KBM-7 (cell line): Measurements from ENCODE around the gene PRKCE.
"Not testable (repeated sequence)": the region's sequence is repeated elsewhere in the genome, so short reads cannot be mapped to it uniquely, and the experiment has no call there.

Experiments
- DNase-seq: peaks from one replicate; pipeline ENCODE4 v3.0.0-alpha.2; 2015
- in situ Hi-C: fragments of 300-500 bp; cut with MboI; formaldehyde crosslinking; loops from 2 replicates; pipeline ENCODE4 v1.14.3; 2020; ENCODE audit warnings: low sequenced_read_pairs, low pct_unique_long_range_greater_than_20kb, mixed read lengths

Gene PRKCE

DNA sequence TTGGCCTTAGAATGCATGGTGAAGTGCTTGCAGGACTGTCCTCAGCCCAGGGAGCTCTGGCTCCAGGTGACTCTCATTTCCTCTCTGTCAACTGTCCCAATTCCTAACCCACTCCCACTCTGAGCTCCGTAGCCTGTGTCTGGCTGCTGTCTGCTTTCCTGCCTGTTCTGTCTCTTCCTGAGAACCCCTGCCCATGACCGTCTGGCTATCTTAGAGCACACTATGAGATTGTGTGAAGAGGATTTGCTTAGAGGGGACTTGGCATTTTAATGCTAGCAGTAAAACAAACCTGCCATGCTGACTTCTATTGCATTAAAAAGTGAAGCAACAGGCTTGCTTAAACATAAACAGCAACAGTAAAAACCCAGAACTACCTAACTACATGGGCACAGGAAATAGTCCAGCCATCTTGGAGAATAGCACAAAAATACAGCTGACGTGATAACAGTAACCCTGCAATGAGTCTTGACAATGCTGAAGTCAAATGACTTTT is 234.7 kb downstream of the PRKCE start:
- no peak for DNase-seq
- in situ Hi-C loops, result no loop called here

DNA sequence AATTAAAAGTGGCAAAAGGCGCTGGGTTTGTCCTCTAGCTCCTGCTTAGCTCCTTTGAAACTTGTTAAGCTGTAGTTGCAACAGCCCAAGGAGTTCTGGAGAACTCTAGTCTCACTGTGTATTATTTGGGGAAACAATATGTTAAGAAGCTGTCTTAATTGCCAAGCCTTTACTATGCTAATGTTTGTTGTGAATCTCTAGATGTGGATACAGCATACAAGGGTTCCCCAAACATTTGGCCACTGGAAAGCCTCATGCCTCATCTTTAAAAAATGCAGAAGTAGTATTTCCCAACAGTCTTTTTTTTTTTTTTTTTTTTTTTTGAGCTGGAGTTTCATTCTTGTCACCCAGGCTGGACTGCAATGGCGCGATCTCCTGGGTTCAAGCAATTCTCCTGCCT is 236.7 kb downstream of the PRKCE start:
- in situ Hi-C loops, result no loop called here
- peak; percentile 68 for DNase-seq

DNA sequence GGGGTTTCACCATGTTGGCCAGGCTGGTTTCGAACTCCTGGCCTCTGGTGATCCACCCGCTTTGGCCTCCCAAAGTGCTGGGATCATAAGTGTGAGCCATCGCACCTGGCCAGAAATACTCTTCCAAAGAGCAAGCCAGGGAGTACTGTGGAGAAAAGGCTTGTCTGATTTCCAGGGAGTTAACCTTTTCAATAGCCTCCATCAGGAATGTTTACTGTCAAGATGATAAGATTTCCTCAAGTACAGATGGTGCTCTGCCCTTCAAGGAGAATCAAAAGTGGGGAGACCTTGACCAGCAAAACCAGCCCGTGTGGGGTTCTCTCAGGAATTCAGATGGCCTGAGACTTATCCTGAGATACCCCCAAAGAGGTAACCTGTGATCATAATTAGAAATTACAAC is 237.2 kb downstream of the PRKCE start:
- in situ Hi-C loops, result no loop called here
- no peak for DNase-seq

DNA sequence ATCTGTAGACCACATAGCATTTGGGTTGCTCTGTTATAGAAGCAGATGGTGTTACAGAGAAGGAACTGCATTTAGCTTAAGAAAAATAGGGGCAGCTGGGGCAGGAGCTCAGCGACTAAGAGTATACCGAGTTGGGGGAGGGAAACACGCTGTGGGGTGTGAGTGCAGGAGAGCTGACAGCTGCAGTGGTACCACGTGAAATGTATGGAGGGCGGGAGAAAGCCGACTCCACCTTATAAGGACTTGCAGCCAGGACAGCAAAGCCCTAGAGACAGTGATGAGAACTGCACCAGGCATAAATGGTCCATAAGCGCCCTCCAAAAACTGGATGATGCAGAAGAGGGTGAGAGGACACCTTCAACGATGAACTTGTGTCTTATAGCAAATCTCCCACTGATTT is 237.6 kb downstream of the PRKCE start:
- DNase-seq, result no peak
- in situ Hi-C loops, result no loop called here

DNA sequence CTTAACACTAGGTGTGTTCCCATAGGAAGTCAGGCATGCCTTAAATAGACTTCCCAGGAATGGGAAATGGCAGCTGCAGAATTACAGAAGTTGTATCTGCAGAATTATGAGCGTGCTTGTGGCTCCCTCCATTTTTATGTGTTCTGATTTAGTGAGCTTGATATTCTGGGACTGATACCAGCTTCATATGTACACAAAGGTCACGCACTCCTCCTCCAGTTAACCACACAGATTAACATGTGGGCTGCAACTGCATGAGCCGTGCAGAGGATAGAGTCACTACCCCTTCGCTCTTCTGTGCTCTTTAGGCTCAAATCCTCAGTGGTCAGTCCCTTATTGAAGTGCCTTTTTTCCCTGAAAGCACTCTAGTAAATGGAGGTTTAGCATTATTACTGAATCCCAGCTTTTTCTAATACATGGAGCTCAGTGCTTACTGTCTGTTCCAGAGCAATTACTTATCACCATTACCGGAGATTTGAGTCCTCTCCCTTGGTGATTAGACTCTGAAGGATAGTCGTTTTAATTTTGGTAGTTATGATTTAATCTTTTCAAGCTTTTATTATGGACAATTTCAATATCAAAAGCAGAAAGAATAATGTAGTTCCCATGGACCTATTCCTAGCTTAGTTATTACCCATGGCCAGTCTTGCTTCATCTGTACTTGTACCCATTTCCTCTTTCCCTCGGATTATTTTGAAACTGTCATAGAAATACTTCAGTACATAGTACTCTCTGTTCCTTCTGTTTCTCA is 238.3 kb downstream of the PRKCE start:
- in situ Hi-C loops, result no loop called here
- no peak for DNase-seq

DNA sequence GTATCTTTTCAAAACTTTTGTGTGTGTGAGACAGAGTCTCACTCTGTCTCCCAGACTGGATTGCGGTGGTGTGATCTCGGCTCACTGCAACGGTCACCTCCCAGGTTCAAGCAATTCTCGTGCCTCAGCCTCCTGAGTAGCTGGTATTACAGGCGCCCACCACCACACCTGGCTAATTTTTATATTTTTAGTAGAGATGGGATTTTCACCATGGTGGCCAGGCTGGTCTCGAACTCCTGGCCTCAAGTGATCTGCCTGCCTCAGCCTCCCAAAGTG is 238.8 kb downstream of the PRKCE start:
- DNase-seq, in situ Hi-C loops: not testable (repeated sequence)

DNA sequence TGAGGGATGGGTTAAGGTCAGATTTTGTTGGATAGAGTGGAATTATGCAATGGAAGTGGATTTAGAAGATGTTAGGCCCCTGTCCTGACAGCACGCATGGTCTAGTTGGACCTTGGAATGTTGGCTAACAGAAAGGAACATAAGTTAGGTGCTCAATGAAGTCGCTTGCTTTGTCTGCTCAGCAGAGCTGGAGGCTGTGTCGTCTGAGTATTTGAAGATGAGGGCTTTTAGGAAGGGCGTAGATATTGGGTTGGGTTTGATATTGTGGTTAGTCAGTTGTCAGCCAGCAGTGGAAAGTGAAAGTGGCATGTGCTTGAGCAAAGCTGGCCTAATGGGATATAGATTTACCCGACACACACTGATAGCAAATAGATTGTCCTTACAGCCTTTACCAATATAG is 239.3 kb downstream of the PRKCE start:
- in situ Hi-C loops, result no loop called here
- peak; percentile 32 for DNase-seq

DNA sequence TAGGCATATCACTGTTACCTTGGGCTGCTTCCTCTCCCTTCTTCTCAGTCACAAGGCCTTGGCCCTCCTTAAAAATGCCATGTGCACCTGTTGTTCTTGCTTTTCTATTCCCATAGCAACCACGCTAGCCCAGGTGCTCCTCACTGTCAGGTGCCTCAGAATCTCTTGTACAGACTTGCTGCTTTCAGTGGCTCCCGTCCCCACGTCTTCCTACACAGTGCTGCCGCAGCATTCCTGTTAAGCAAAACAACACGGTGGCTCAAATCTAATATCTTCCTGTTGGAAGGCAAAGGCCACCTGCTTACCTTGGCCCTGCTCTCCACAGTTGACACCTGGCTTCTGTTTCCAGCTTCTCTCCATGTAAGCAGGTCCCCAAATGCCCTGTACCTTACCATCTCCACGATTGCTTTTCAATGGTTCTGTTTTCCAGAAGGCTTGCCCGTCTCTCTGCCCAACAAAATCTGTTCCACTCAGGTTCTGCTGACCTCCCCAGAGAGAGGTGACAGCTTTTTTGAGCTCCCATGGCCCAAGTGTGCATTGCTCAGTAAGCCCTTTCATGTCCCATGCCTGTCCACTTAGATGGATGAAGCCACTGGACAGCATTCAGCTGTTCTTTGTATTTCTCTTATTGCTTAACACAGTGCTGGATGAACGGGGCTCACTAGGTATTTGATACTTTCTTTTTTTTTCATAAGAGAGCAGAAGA is 240.4 kb downstream of the PRKCE start:
- no peak for DNase-seq

DNA sequence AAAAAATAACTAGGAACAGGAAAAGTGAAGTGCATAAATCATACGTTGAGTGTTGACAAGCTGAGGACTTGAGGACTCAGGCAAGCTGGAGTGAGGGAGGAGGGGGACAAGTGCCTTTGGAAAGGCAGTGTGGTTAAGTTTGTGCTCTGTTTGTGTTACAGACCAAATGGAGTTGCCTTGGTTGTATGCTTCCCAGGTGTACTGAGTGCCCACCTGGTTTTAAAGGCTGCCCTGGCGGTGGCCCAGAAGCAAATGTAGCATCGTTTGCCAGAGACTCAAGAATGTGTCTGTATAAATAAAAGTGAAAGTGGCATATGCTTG is 240.9 kb downstream of the PRKCE start:
- peak; percentile 61 for DNase-seq
- in situ Hi-C loops, result no loop called here

More for the DNA sequence above, 240.4 kb downstream of the PRKCE start:
- in situ Hi-C loops, result no loop called here

DNA sequence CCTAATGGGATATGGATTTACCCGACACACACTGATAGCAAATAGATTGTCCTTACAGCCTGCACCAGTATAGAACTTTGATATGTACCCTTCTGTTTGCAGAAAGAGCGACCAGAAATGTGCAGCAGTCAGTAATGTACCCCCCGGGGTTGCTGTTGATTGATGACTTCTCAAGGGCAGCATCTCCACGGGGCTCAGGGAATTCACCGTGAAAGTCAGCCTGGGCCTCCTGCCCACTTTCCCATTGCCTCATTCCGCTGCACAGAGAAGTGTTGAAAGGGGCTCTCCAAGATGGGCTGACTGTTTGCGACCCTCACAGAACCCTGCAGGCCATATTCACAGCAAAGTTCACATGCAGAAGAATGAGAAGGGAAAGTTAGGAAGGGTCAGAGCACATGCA is 241.3 kb downstream of the PRKCE start:
- in situ Hi-C loops, result no loop called here
- DNase-seq, result no peak

DNA sequence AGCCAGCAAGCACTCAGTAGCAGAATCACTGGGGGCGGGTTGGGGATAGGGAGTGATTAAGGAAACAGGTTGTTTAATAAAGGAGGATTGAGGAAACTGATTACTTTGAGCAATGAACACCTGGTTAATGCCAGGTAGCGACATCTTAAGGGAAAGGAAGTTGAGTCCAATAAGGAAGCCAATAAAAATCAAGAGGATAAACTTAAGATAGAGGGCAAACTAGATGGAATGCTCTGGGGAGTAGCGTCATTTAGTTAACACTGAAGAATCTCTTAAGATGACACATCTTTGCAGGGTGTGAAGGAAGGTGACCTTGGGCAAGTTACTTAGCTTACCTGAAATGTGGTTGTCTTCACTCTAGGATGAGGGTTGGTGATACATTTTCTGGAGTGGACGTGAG is 242.7 kb downstream of the PRKCE start:
- DNase-seq, result no peak
- in situ Hi-C loops, result no loop called here

DNA sequence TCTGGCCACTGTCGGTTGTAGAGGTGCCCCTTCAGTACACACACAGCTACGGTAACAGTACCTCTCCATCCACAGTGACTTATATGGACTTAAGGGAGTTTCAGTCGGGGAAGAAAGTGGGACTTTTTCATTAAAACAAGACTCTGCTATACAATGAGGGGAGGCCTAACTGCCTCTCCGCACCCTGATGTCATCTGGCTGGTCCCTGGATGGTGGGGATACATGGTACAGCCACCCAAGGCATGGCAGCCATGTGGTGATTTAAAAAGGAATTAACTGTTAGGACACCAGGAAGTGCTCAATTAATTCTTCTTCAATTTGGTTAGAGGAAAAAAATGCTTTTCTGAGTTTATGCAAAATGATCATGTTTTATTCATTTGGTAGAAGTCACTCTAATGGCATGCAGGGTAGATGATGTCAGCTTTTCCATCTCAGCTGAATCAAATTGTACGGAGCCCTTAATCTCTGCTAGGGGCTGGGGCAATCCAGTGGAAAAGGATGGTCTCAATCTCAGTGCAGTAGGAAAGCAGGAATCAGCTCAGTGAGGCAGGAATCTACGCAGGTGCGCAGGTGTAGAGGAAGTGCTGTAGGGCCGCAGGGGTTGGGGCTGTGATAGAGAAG is 243.9 kb downstream of the PRKCE start:
- in situ Hi-C loops, result no loop called here
- no peak for DNase-seq

DNA sequence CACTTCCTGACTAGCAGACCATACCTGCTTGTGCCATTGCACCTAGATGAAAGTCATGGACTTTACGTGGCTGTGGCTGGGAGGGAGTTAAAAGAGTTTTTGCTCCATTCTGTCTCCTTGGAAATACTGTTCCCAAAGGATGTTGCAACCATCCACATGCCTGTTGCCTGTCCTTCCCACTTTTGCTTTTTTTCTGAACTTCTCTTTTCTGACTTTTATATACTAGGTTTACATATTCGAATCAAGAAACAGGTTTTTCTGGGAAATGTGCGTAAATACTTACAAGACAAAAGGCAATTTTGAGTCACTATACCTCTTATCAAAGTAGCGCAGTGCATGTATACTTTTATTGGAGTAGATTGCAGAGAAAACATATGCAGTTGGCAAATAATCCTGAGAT is 244.8 kb downstream of the PRKCE start:
- in situ Hi-C loops, result no loop called here
- no peak for DNase-seq

DNA sequence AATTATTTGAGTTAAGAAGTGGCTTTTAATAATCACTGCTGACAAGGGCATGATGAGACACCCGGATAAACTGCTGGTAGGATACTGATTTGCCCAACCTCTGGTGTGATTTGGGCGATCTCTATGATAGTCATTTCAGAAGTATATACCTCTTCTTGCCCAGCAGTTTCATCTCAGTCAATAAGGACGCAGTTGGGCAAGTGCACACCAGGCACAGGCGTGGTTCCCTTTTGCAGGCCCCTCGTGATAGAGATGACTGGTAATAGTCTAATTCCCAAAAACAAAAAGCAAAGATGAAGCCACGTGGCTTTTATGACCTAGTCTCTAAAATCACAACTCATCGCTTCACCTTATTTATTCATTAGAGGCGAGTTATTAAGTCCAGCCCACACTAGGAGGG is 246.4 kb downstream of the PRKCE start:
- in situ Hi-C loops, result no loop called here
- DNase-seq, result no peak

DNA sequence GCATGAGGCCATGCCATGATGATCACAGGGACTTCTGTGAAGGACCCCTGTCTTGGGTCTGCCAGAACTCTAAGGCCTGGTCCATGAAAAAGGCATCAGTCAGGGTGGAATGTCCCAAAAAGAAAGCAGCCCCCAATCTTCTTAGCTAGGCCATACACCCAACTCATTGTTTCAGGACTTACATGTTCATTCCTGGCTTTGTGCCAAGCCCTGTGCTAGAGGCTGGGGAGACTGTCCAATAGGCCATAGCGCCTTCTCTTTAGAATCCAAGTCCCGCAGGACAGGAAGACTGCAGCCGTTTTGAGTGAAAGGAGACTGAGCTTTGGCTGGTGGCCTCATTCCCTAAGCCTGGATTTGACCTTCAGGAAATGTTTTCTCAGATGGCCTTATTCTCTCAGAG is 247.3 kb downstream of the PRKCE start:
- in situ Hi-C loops, result no loop called here
- DNase-seq, result no peak

DNA sequence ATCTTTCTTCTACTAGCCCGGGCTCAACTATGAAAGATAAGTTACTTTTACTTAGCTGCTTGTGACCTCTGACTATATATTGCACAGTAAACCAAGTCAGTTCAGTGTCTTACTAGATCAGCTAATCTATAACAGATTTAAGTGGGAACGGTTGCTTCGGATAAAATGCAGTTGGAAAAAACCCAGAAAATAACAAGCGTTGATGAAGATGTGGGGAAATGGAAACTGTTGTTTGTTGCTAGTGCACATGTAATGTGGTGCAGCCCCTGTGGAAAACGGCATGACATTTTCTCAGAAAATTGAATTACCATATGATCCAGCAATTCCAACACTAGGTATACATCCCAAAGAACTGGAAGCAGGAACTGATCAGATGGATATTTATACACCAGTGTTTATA is 248.5 kb downstream of the PRKCE start:
- DNase-seq, result no peak
- in situ Hi-C loops, result no loop called here

DNA sequence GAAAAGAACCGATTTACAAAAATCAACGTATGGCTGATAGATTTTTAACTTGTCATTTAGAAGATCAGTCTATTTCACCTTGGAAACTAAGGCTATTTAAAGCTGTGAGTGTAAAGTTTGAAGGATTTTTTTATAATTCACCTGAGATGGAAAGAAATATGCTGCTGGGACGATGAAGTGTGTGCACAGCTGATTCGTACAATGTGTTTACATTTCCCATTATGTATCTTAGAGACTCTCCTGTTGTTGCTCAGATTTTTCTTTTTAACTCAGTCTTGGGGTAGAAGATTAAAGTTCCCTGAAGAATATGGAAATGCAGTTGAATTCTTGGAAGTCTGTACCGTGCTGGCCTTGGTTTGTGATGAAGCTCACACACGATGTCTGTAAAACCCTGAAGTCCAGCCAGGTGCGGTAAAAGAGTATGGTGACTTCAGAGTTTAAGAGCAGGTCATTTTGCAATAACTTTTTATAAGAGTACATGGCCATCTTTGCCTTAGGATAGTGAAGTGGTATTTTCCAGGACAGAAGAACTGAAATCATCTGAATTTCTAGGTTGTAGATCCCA is 250.1 kb downstream of the PRKCE start:
- no peak for DNase-seq
- in situ Hi-C loops, result no loop called here

DNA sequence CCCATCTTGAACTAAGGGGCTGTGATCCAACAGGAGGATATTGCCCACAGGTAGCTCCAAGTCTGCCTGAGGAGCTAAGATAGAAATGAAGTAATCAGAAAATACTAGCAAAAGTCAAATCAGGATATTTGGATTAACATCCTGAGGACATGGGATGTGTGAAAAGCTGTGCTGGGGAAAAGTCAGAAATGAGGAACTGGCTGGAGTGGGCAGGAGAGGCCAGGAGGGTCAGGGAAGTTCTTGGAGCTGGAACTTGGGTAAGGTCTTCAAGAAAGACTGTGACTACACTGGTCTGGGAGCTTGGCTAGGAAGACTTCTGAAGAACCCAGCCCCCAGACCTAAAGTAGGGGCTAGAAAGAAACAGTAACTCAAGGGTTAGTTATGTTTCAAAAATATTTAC is 250.9 kb downstream of the PRKCE start:
- in situ Hi-C loops, result no loop called here
- DNase-seq, result no peak

DNA sequence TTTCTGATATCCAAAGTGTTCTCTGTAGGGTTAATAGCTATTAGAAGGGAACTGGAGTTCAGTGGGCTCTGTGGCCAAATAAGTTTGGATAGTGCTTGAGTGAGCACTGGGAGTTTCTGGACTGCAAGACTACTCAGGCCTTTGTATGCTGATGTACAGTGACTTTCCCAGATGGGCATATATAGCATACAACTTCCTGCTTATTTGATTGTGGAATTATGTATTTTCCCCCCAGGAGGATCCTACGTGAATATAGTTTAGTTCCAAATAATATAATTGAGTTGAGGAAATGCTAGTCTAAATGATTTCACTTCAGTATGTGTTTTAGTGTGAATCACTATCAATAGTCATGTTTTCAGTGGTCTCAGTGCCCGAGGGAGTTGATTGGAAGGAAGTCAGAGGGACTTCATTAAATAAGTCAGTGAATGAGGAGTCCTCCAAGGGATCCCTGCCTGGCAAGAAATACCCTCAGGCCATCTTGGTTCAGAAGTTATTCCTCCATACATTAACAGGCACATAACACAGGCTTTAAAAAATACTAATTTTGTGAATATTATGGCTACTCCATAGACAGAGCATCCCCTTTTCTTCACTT is 251.4 kb downstream of the PRKCE start:
- in situ Hi-C loops, result no loop called here
- no peak for DNase-seq
